K562 (cell line): Measurements from ENCODE around the gene CES1. TPM values are rescaled to one million over a fixed set of nuclear protein-coding genes. Genes with fewer than 3 reads are reported as not detected.

Experiments used
- ATAC-seq: fragments of 200-7000 bp; cut with Tn5 transposase; 3 replicates; pipeline ENCODE4 v1.9.1; 2020; ENCODE audit warnings: moderate library complexity
- BruUV-seq: library from RNA; stranded (reverse); fragments of 400-500 nt; replicated peaks from 2 replicates; lab custom pipeline; 2021; lab: Mats Ljungman, UMichigan
- CTCF ChIA-PET: fragments of 300-600 bp; formaldehyde crosslinking; extraction: SDS; loops from one replicate; lab custom pipeline; 2021; ENCODE audit warnings: low intra/inter-chr PET ratio; lab: Yijun Ruan, JAX
- POLR2A ChIA-PET: fragments of 300-600, 350-650 bp; sonication (Branson Sonifier 250); formaldehyde crosslinking; extraction: SDS; loops from one replicate; lab custom pipeline; 2021; ENCODE audit warnings: antibody characterized with exemption, inconsistent platforms; lab: Yijun Ruan, JAX
- DNase-seq, 4 experiments: peaks; one replicate each; pipeline versions ENCODE4 v3.0.0 to v3.0.0-alpha.2; 2011 to 2018; ENCODE audit warnings: low spot score in 3 of 4, mixed read lengths in 3 of 4; ENCODE audit errors: extremely low read depth in 1 of 4
- FAIRE-seq: peaks from 2 replicates; lab custom pipeline; 2011; peaks lifted over from hg19 to GRCh38; lab: Jason Lieb, UNC
- H2AFZ ChIP-seq: 2 replicates; pipeline ENCODE4 v1.6.0; 2011; ENCODE audit warnings: low read depth, low read length, control low read depth, inconsistent platforms
- H3K27ac ChIP-seq: fragments of 200-600 bp; 3 replicates; pipeline ENCODE4 v1.8.0; 2011; ENCODE audit warnings: low read depth, mild to moderate bottlenecking, control low read depth, inconsistent platforms, low read length, moderate library complexity, mixed read lengths; ENCODE audit errors: extremely low read depth
- H3K27me3 ChIP-seq, 2 experiments: fragments of 300-600 bp in 1 of 2; 2 replicates in 1 of 2; 3 replicates in 1 of 2; pipeline versions ENCODE4 v1.6.0 to v1.8.0; 2011; ENCODE audit warnings: inconsistent platforms in 2 of 2, low read length in 2 of 2, mild to moderate bottlenecking in 1 of 2, mixed read lengths in 1 of 2, moderate library complexity in 1 of 2; ENCODE audit not compliant: control insufficient read depth in 2 of 2, insufficient read depth in 2 of 2
- H3K36me3 ChIP-seq: fragments of 300-600 bp; 3 replicates; pipeline ENCODE4 v1.8.0; 2011; ENCODE audit warnings: mild to moderate bottlenecking, low read length, inconsistent platforms; ENCODE audit not compliant: control insufficient read depth, insufficient read depth
- H3K4me1 ChIP-seq, 2 experiments: fragments of 200-600 bp in 1 of 2; replicated peaks in 1 of 2; 2 replicates in 1 of 2; 3 replicates in 1 of 2; pipeline versions ENCODE4 v1.5.1 to v1.8.0; 2011; ENCODE audit warnings: inconsistent platforms in 2 of 2, low read length in 2 of 2, mild to moderate bottlenecking in 1 of 2, mixed read lengths in 1 of 2, moderate library complexity in 1 of 2; ENCODE audit not compliant: control insufficient read depth in 2 of 2, insufficient read depth in 2 of 2
- H3K4me2 ChIP-seq: 2 replicates; pipeline ENCODE4 v1.6.1; 2011; ENCODE audit warnings: low read length, control low read depth, inconsistent platforms, mixed read lengths; ENCODE audit not compliant: insufficient read depth
- H3K4me3 ChIP-seq: fragments of 200-600 bp; sonication (generic), shearing (Covaris generic); 2 replicates; pipeline ENCODE4 v1.5.1; 2016; ENCODE audit warnings: control low read depth, inconsistent platforms
- H3K79me2 ChIP-seq: fragments of 200-600 bp; 3 replicates; pipeline ENCODE4 v1.8.0; 2011; ENCODE audit warnings: low read length, inconsistent platforms; ENCODE audit not compliant: control insufficient read depth, insufficient read depth
- H3K9ac ChIP-seq, 2 experiments: 2 replicates each; pipeline versions ENCODE4 v1.6.0 to v1.6.1; 2011; ENCODE audit warnings: low read depth in 2 of 2, low read length in 2 of 2, control low read depth in 1 of 2, inconsistent platforms in 1 of 2, mild to moderate bottlenecking in 1 of 2, mixed read lengths in 1 of 2; ENCODE audit not compliant: insufficient read depth in 1 of 2
- H3K9me1 ChIP-seq: one replicate; pipeline ENCODE4 v1.6.0; 2011; ENCODE audit warnings: inconsistent platforms, mild to moderate bottlenecking, low read length, moderate library complexity; ENCODE audit not compliant: control insufficient read depth, insufficient read depth
- H3K9me3 ChIP-seq: replicated peaks from 2 replicates; pipeline ENCODE4 v1.5.1; 2011; ENCODE audit warnings: low read depth, low read length, inconsistent platforms; ENCODE audit not compliant: control insufficient read depth, insufficient read depth
- H4K20me1 ChIP-seq: replicated peaks from 2 replicates; pipeline ENCODE4 v1.6.1; 2011; ENCODE audit warnings: low read length, inconsistent platforms, mixed read lengths; ENCODE audit not compliant: control insufficient read depth, insufficient read depth
- CEBPG ChIP-seq, 3 experiments: fragments of 200-800 bp in 1 of 3; sonication (Bioruptor generic) in 1 of 3; sonication (generic) in 1 of 3; formaldehyde crosslinking in 1 of 3; IDR thresholded peaks in 2 of 3; conservative IDR thresholded peaks in 1 of 3; 2 replicates each; pipeline versions ENCODE4 v1.6.1 to v1.8.0; 2016 to 2022; ENCODE audit warnings: missing compliant biosample characterization in 2 of 3, missing genetic modification characterization in 2 of 3, mild to moderate bottlenecking in 1 of 3, missing genetic modification reagents in 1 of 3
- CHD2 ChIP-seq: IDR thresholded peaks from 2 replicates; pipeline ENCODE4 v1.6.1; 2011; ENCODE audit warnings: low read depth, low read length
- EZH2 ChIP-seq: IDR thresholded peaks from 2 replicates; pipeline ENCODE4 v1.6.1; 2012; ENCODE audit warnings: low read depth, mild to moderate bottlenecking, inconsistent platforms, low read length, borderline replicate concordance
- FOXA1 ChIP-seq: fragments of 450-650 bp; IDR thresholded peaks from 2 replicates; pipeline ENCODE4 v1.6.1; 2016; ENCODE audit warnings: mild to moderate bottlenecking, borderline replicate concordance
- FOXJ3 ChIP-seq: sonication (generic); formaldehyde crosslinking; IDR thresholded peaks from 2 replicates; pipeline ENCODE4 v1.4.0; 2020; ENCODE audit warnings: mild to moderate bottlenecking, missing genetic modification reagents
- MIER1 ChIP-seq: fragments of 450-650 bp; IDR thresholded peaks from 2 replicates; pipeline ENCODE4 v1.6.1; 2016; ENCODE audit warnings: antibody characterized with exemption, mild to moderate bottlenecking, low read depth
- NBN ChIP-seq: fragments of 450-650 bp; IDR thresholded peaks from 2 replicates; pipeline ENCODE4 v1.6.1; 2016; ENCODE audit warnings: low read depth, mild to moderate bottlenecking
- NRF1 ChIP-seq, 2 experiments: fragments of 450-650 bp; IDR thresholded peaks in 1 of 2; conservative IDR thresholded peaks in 1 of 2; 2 replicates each; pipeline ENCODE4 v1.6.1; 2014; ENCODE audit warnings: mild to moderate bottlenecking in 2 of 2
- RB1 ChIP-seq: fragments of 450-650 bp; IDR thresholded peaks from 2 replicates; pipeline ENCODE4 v1.6.1; 2017; ENCODE audit warnings: low read depth, mild to moderate bottlenecking
- SNRNP70 ChIP-seq: fragments of 200-400 bp; formaldehyde crosslinking; optimal IDR thresholded peaks from 2 replicates; pipeline ENCODE3; 2017; ENCODE audit warnings: low read depth, low read length
- SRSF7 ChIP-seq: fragments of 200-400 bp; formaldehyde crosslinking; optimal IDR thresholded peaks from 2 replicates; pipeline ENCODE3; 2017; ENCODE audit warnings: mild to moderate bottlenecking, low read depth, low read length
- ZNF586 ChIP-seq: fragments of 450-650 bp; formaldehyde crosslinking; conservative IDR thresholded peaks from 2 replicates; pipeline ENCODE4 v1.4.0; 2020; ENCODE audit warnings: mild to moderate bottlenecking, moderate library complexity
- WGBS: fragments of 100-300 bp; shearing (Covaris generic); methylation state at CpG from one replicate; pipeline ENCODE4 v1.1.6; 2016; ENCODE audit warnings: low coverage, mixed read lengths; ENCODE audit not compliant: insufficient coverage; ENCODE audit errors: missing lambda C conversion rate; 5-methylcytosine and 5-hydroxymethylcytosine counted together
- in situ Hi-C: fragments of 300-500 bp; cut with MboI; formaldehyde crosslinking; loops from 4 replicates; pipeline ENCODE4 v1.15.0; 2018; ENCODE audit warnings: inconsistent platforms, mixed read lengths
- intact Hi-C: fragments of 100-400 bp; cut with micrococcal nuclease; formaldehyde crosslinking; loops from 2 replicates; pipeline ENCODE4 v1.14.2; 2022
- polyA plus RNA-seq, 8 experiments: library from polyadenylated mRNA; depleted of rRNA in 4 of 8; stranded (reverse) in 5 of 8; unstranded in 3 of 8; fragments of >200 nt; fragmentation: Nextera tagmentation in 2 of 8; fragmentation: Illumina TruSeq in 1 of 8; extraction: Ambion mirVana in 2 of 8; extraction: Trizol in 1 of 8; gene quantifications; 2 replicates each; pipeline versions ENCODE4 v1.2.1 to v1.2.3, GENCODE V29; 2011 to 2014; ENCODE audit warnings: inconsistent platforms in 1 of 8, missing spikeins in 1 of 8
- total RNA-seq, 7 experiments: library from RNA; depleted of rRNA in 6 of 7; stranded (reverse); fragments of >200 nt in 6 of 7; fragmentation: Illumina TruSeq in 2 of 7; extraction: Trizol in 2 of 7; gene quantifications; 2 replicates each; pipeline versions ENCODE4 v1.2.1 to v1.2.3, GENCODE V29; 2011 to 2021; ENCODE audit warnings: low replicate concordance in 1 of 7
- TF ChIP-seq, protein P1 (sequence below), 2 experiments: fragments of 250-450 bp in 1 of 2; fragments of 450-650 bp in 1 of 2; sonication (Bioruptor Pico) in 1 of 2; IDR thresholded peaks; 2 replicates each; pipeline versions ENCODE4 v1.6.1 to v1.8.0; 2016 to 2021; ENCODE audit warnings: mild to moderate bottlenecking in 2 of 2, moderate library complexity in 2 of 2, missing compliant biosample characterization in 1 of 2, missing genetic modification characterization in 1 of 2
- TF ChIP-seq, protein P2 (sequence below): sonication (generic); formaldehyde crosslinking; IDR thresholded peaks from 2 replicates; pipeline ENCODE4 v1.8.0; 2022; ENCODE audit warnings: mild to moderate bottlenecking, missing genetic modification reagents
- TF ChIP-seq, protein P3 (sequence below): fragments of 250-450 bp; sonication (Bioruptor Pico); IDR thresholded peaks from 2 replicates; pipeline ENCODE4 v1.8.0; 2022; ENCODE audit warnings: moderate library complexity, mild to moderate bottlenecking, inconsistent platforms
- TF ChIP-seq, protein P4 (sequence below): fragments of 200-800 bp; sonication (Bioruptor generic); IDR thresholded peaks from 2 replicates; pipeline ENCODE4 v1.6.1; 2017; ENCODE audit warnings: missing genetic modification characterization, missing compliant biosample characterization
- TF ChIP-seq, protein P5 (sequence below): sonication (generic); formaldehyde crosslinking; IDR thresholded peaks from 2 replicates; pipeline ENCODE4 v1.8.0; 2022; ENCODE audit warnings: mild to moderate bottlenecking, missing genetic modification reagents

Gene CES1
- total and polyA plus RNA-seq, 9 of the 15 experiments (the other 6 are each of a cell fraction or from before 2014, with no cell fraction given), result 0.10 to 1.2 (median 0.16) TPM; not detected in 3

DNA sequence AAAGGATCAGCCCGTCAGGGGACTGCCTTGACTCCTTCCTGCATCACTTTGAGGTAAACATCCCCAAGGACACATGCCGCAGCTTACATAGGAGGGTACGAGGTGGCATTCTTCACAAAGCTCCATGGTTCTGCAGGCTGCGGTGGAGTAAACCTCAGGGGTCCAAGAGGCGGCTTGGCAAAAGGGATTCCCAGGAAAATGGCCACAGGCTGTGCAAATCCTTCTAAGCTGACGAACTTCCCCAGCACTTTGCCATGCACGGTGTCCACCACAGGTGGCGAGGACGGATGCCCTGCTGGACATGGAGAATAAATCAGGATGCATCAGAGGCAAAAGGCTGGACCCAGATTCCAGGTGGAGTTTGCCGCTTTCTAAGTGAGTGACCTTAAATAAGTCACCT, 4.2 kb downstream of the CES1 start:
- H3K4me1 ChIP-seq, result peaks cover 0 to 6% of the 10 kb centered on the region in 2 experiments; a peak in 1 of 5 replicates
- H3K4me3 ChIP-seq, result no peak overlapping the region
- BruUV-seq, result no TSS peak
- no peaks in the 10 kb centered on the region for H3K9me3 ChIP-seq
- 0% methylated on average over 10 of the region's 10 CpGs for WGBS
- H2AFZ ChIP-seq, result no peak overlapping the region
- in situ Hi-C loops (no loop called here), intact Hi-C loops (no loop called here)
- DNase-seq, result no peak
- peaks cover 5 to 21% of the 10 kb centered on the region in 2 experiments; a peak in 4 of 5 replicates for H3K27me3 ChIP-seq
- no peak overlapping the region for H3K9ac ChIP-seq
- no peak overlapping the region for H3K4me2 ChIP-seq
- no peak for ATAC-seq
- H3K79me2 ChIP-seq, result no peaks in the 10 kb centered on the region
- no peaks in the 10 kb centered on the region for H3K36me3 ChIP-seq
- ChIA-PET CTCF (no interaction called here), POLR2A (no interaction called here)
- no peaks in the 10 kb centered on the region for H3K9me1 ChIP-seq
- H3K27ac ChIP-seq, result no peak overlapping the region
- H4K20me1 ChIP-seq, result no peaks in the 10 kb centered on the region
- no peak for FAIRE-seq
- TF ChIP-seq, protein P1, sequence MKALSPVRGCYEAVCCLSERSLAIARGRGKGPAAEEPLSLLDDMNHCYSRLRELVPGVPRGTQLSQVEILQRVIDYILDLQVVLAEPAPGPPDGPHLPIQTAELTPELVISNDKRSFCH (CRISPR knock-in tag; IDR thresholded peaks at IDR 0.05), result no peak
- TF ChIP-seq, protein P1 (tag; IDR thresholded peaks at IDR 0.05), result no peak
- TF ChIP-seq, protein P2, sequence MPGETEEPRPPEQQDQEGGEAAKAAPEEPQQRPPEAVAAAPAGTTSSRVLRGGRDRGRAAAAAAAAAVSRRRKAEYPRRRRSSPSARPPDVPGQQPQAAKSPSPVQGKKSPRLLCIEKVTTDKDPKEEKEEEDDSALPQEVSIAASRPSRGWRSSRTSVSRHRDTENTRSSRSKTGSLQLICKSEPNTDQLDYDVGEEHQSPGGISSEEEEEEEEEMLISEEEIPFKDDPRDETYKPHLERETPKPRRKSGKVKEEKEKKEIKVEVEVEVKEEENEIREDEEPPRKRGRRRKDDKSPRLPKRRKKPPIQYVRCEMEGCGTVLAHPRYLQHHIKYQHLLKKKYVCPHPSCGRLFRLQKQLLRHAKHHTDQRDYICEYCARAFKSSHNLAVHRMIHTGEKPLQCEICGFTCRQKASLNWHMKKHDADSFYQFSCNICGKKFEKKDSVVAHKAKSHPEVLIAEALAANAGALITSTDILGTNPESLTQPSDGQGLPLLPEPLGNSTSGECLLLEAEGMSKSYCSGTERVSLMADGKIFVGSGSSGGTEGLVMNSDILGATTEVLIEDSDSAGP (CRISPR knock-in tag), result no peak
- TF ChIP-seq, protein P3, sequence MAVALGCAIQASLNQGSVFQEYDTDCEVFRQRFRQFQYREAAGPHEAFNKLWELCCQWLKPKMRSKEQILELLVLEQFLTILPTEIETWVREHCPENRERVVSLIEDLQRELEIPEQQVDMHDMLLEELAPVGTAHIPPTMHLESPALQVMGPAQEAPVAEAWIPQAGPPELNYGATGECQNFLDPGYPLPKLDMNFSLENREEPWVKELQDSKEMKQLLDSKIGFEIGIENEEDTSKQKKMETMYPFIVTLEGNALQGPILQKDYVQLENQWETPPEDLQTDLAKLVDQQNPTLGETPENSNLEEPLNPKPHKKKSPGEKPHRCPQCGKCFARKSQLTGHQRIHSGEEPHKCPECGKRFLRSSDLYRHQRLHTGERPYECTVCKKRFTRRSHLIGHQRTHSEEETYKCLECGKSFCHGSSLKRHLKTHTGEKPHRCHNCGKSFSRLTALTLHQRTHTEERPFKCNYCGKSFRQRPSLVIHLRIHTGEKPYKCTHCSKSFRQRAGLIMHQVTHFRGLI (CRISPR knock-in tag), result no peak
- TF ChIP-seq MIER1 (no peak), EZH2 (no peak), SNRNP70 (no peak), CHD2 (no peak), FOXA1 (no peak), NRF1 (conservative IDR thresholded peaks at IDR 0.05 in 1 of 2, IDR thresholded peaks at IDR 0.05 in 1 of 2) (no peak), RB1 (no peak), ZNF586 (CRISPR knock-in tag) (no peak), NBN (no peak), CEBPG (CRISPR knock-in tag; IDR thresholded peaks at IDR 0.05) (no peak), CEBPG (tag; conservative IDR thresholded peaks at IDR 0.05 in 1 of 2, IDR thresholded peaks at IDR 0.05 in 1 of 2) (no peak), FOXJ3 (no peak), SRSF7 (no peak)
- TF ChIP-seq, protein P4, sequence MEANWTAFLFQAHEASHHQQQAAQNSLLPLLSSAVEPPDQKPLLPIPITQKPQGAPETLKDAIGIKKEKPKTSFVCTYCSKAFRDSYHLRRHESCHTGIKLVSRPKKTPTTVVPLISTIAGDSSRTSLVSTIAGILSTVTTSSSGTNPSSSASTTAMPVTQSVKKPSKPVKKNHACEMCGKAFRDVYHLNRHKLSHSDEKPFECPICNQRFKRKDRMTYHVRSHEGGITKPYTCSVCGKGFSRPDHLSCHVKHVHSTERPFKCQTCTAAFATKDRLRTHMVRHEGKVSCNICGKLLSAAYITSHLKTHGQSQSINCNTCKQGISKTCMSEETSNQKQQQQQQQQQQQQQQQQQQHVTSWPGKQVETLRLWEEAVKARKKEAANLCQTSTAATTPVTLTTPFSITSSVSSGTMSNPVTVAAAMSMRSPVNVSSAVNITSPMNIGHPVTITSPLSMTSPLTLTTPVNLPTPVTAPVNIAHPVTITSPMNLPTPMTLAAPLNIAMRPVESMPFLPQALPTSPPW (CRISPR knock-in tag), result no peak
- TF ChIP-seq, protein P5, sequence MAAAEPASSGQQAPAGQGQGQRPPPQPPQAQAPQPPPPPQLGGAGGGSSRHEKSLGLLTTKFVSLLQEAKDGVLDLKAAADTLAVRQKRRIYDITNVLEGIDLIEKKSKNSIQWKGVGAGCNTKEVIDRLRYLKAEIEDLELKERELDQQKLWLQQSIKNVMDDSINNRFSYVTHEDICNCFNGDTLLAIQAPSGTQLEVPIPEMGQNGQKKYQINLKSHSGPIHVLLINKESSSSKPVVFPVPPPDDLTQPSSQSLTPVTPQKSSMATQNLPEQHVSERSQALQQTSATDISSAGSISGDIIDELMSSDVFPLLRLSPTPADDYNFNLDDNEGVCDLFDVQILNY, result no peak
